Lower leg skin (tissue), 3 donors: ENCODE data around the gene NTM.

Experiments used
- POLR2A ChIP-seq, 2 donors: fragments of 450-650 bp; IDR thresholded peaks; one replicate each; pipeline ENCODE4 v1.6.1; 2016 to 2017; ENCODE audit warnings: antibody characterized with exemption in 2 of 2, mild to moderate bottlenecking in 1 of 2, moderate library complexity in 1 of 2
- TF ChIP-seq, protein P1 (sequence below), 3 donors: fragments of 450-650 bp; IDR thresholded peaks; one replicate each; pipeline ENCODE4 v1.5.1; 2016; ENCODE audit warnings: antibody characterized with exemption in 3 of 3, mild to moderate bottlenecking in 3 of 3, moderate library complexity in 2 of 3

DNA sequence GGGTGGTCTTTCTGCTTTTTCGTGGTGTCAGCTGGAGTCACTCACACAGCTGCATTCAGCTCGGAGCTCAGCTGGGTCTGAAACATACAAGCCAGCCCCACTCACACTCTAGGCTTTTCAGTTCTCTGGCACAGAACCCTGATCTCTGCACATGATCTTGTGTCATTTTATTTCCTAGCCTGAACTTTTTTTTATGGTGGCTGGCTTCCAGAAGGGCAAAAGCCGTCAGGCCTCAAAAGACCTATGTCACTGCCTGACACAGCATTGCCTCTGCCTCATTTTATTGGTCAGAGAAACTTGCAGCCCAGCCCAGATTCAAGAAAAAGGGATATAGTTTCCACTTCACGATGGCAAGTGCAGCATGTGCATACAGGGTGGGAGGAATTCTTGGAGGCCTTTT lies 117.8 kb downstream of the NTM start:
- TF ChIP-seq POLR2A (IDR thresholded peaks at IDR 0.05) = no peak
- TF ChIP-seq, protein P1, sequence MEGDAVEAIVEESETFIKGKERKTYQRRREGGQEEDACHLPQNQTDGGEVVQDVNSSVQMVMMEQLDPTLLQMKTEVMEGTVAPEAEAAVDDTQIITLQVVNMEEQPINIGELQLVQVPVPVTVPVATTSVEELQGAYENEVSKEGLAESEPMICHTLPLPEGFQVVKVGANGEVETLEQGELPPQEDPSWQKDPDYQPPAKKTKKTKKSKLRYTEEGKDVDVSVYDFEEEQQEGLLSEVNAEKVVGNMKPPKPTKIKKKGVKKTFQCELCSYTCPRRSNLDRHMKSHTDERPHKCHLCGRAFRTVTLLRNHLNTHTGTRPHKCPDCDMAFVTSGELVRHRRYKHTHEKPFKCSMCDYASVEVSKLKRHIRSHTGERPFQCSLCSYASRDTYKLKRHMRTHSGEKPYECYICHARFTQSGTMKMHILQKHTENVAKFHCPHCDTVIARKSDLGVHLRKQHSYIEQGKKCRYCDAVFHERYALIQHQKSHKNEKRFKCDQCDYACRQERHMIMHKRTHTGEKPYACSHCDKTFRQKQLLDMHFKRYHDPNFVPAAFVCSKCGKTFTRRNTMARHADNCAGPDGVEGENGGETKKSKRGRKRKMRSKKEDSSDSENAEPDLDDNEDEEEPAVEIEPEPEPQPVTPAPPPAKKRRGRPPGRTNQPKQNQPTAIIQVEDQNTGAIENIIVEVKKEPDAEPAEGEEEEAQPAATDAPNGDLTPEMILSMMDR (IDR thresholded peaks at IDR 0.05) = no peak
